ENCODE measurements around the gene DES.

DES gene

GRCh38 chr2:219421323-219421722, 3.1 kb downstream of the DES start:
- no peak for DNase-seq

- no peak for DNase-seq
These were observed 4.9 kb downstream of the DES start for GRCh38 chr2:219422952-219423534.

GRCh38 chr2:219423652-219424377, 5.6 kb downstream of the DES start:
- no peak for DNase-seq

GRCh38 chr2:219425238-219426067, 7.3 kb downstream of the DES start:
- no peak for DNase-seq

- DNase-seq, result no peak
These were observed 7.9 kb downstream of the DES start for GRCh38 chr2:219426068-219426443.

GRCh38 chr2:219426534-219427136, 8.5 kb downstream of the DES start:
- DNase-seq, result no peak

- no peak for DNase-seq
These were observed 10.3 kb downstream of the DES start for GRCh38 chr2:219428469-219428868.

- no peak for DNase-seq
These were observed 11.9 kb downstream of the DES start for GRCh38 chr2:219429958-219430606.

- DNase-seq, result no peak
These were observed 12.7 kb downstream of the DES start for GRCh38 chr2:219430633-219431615.

- peak; percentile 11 for DNase-seq
These were observed 15.7 kb downstream of the DES start for GRCh38 chr2:219433666-219434467.

GRCh38 chr2:219434468-219434717, 16.2 kb downstream of the DES start:
- DNase-seq, result no peak

- DNase-seq, result no peak
These were observed 16.7 kb downstream of the DES start, which contains the start of gene SPEG for GRCh38 chr2:219434718-219435525. TSS of gene SPEG (plus strand) at chr2:219434843. CDS start at chr2:219434978, 135 bp downstream.

- DNase-seq, result no peak
These were observed 17.5 kb downstream of the DES start for GRCh38 chr2:219435701-219436100.

GRCh38 chr2:219436491-219436890, 18.3 kb downstream of the DES start:
- no peak for DNase-seq

- no peak for DNase-seq
These were observed 19.0 kb downstream of the DES start for GRCh38 chr2:219437141-219437540.

GRCh38 chr2:219437690-219438206, 19.6 kb downstream of the DES start:
- DNase-seq, result no peak

GRCh38 chr2:219438453-219438852, 20.3 kb downstream of the DES start:
- DNase-seq, result no peak

GRCh38 chr2:219439506-219439905, 21.3 kb downstream of the DES start:
- no peak for DNase-seq

- DNase-seq, result no peak
These were observed 22.4 kb downstream of the DES start for GRCh38 chr2:219440388-219441256.

Data from activated naive CD4-positive, alpha-beta T cell treated with Interleukin-2 at 50 U/mL for 16 hours (primary cell).